ENCODE measurements around the gene CRYBA2.

CRYBA2 gene

DNA sequence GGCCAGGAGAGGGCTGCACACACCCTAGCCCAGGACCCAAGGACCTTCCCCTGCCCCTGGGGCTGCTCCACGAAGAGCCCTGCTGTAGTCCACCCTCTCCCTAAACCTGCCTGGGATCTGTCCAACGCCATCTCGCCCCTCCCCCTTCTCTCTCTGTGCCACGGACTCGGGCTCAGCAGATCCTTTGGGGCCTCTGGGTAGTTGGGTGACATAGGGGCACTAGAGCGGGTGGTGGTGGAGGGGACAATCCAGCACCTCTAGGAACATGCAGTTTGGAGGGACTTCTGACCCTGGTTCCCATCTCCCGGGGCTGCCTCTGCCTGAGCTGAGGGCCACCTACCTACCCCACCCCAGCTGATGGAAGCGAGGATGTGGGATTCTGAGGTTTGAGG, 7.3 kb upstream of the CRYBA2 start:
- no peaks in the 10 kb centered on the region for H3K36me3 ChIP-seq (ENCODE audit: low read length)
- H3K27ac ChIP-seq (ENCODE audit: low read depth, low read length): no peak overlapping the region
- no peaks in the 10 kb centered on the region for H3F3A ChIP-seq (ENCODE audit: insufficient read depth)
- no peak overlapping the region for H3K9ac ChIP-seq (ENCODE audit: low read length)
- H2AFZ ChIP-seq (ENCODE audit: low read depth, low read length, severe bottlenecking): no peak overlapping the region
- no peaks in the 10 kb centered on the region for H3K9me2 ChIP-seq (replicated peaks; ENCODE audit: insufficient read depth, low read length)
- H3K4me2 ChIP-seq (ENCODE audit: low read depth, low read length, poor library complexity, severe bottlenecking): no peak overlapping the region
- no peak overlapping the region for H3K4me3 ChIP-seq (ENCODE audit: insufficient read depth, low read length, poor library complexity, severe bottlenecking)
- TF ChIP-seq, protein P1, sequence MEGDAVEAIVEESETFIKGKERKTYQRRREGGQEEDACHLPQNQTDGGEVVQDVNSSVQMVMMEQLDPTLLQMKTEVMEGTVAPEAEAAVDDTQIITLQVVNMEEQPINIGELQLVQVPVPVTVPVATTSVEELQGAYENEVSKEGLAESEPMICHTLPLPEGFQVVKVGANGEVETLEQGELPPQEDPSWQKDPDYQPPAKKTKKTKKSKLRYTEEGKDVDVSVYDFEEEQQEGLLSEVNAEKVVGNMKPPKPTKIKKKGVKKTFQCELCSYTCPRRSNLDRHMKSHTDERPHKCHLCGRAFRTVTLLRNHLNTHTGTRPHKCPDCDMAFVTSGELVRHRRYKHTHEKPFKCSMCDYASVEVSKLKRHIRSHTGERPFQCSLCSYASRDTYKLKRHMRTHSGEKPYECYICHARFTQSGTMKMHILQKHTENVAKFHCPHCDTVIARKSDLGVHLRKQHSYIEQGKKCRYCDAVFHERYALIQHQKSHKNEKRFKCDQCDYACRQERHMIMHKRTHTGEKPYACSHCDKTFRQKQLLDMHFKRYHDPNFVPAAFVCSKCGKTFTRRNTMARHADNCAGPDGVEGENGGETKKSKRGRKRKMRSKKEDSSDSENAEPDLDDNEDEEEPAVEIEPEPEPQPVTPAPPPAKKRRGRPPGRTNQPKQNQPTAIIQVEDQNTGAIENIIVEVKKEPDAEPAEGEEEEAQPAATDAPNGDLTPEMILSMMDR (IDR thresholded peaks at IDR 0.05; ENCODE audit: insufficient read depth, low read length, poor library complexity, severe bottlenecking): no peak
- no peak for TF ChIP-seq EZH2phosphoT487 (conservative IDR thresholded peaks at IDR 0.05; ENCODE audit: low read length)
- no peaks in the 10 kb centered on the region for H3K79me2 ChIP-seq (ENCODE audit: insufficient read depth, low read length)
- H3K27me3 ChIP-seq (ENCODE audit: low read length): no peaks in the 10 kb centered on the region
- H4K20me1 ChIP-seq (ENCODE audit: low read depth, low read length): no peaks in the 10 kb centered on the region
- no peaks in the 10 kb centered on the region for H3K9me3 ChIP-seq (ENCODE audit: insufficient read depth, low read length)

DNA sequence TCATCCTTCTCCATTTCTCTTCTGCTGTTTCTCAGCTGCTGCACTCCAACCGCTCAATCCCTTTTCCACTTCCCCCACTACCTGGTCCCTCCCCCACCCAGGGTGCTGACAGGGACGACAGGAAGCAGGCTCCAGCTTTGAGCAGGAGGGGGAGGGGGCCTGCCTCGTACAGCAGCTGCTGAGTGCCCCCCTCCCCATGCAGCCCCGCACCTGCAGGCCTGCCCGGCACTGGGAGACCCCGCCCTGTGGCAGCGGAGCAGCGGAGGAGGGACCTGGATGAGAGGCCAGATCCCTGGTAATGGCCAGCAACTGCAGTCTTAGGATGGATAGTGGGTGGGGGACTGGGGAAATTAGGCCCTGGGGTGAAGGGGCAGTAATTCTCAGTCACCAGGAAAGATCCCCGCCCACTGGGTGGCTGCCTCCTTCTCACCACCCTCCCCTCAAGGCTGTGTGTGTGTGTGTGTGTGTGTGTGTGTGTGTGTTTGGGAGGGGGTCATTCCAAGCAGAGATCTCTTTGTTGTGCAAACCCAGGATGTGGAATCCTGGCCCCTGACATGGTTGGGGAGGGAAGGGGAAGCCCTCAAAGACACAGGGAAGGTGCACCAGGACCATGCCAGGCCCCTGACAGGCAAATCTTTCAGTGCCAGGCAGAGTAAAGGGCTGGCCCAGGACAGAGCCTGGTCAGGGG, 6.8 kb upstream of the CRYBA2 start:
- no peak overlapping the region for H3K4me3 ChIP-seq (ENCODE audit: insufficient read depth, low read length, poor library complexity, severe bottlenecking)
- no peak overlapping the region for H2AFZ ChIP-seq (ENCODE audit: low read depth, low read length, severe bottlenecking)
- TF ChIP-seq EZH2phosphoT487 (conservative IDR thresholded peaks at IDR 0.05; ENCODE audit: low read length): no peak
- TF ChIP-seq, protein P1 (IDR thresholded peaks at IDR 0.05; ENCODE audit: insufficient read depth, low read length, poor library complexity, severe bottlenecking): no peak
- no peaks in the 10 kb centered on the region for H3K36me3 ChIP-seq (ENCODE audit: low read length)
- H3K9ac ChIP-seq (ENCODE audit: low read length): no peak overlapping the region
- no peaks in the 10 kb centered on the region for H3K27me3 ChIP-seq (ENCODE audit: low read length)
- H3F3A ChIP-seq (ENCODE audit: insufficient read depth): no peaks in the 10 kb centered on the region
- no peaks in the 10 kb centered on the region for H3K9me3 ChIP-seq (ENCODE audit: insufficient read depth, low read length)
- no peak overlapping the region for H3K4me2 ChIP-seq (ENCODE audit: low read depth, low read length, poor library complexity, severe bottlenecking)
- no peaks in the 10 kb centered on the region for H3K9me2 ChIP-seq (replicated peaks; ENCODE audit: insufficient read depth, low read length)
- H4K20me1 ChIP-seq (ENCODE audit: low read depth, low read length): no peaks in the 10 kb centered on the region
- no peaks in the 10 kb centered on the region for H3K79me2 ChIP-seq (ENCODE audit: insufficient read depth, low read length)
- no peak overlapping the region for H3K27ac ChIP-seq (ENCODE audit: low read depth, low read length)

DNA sequence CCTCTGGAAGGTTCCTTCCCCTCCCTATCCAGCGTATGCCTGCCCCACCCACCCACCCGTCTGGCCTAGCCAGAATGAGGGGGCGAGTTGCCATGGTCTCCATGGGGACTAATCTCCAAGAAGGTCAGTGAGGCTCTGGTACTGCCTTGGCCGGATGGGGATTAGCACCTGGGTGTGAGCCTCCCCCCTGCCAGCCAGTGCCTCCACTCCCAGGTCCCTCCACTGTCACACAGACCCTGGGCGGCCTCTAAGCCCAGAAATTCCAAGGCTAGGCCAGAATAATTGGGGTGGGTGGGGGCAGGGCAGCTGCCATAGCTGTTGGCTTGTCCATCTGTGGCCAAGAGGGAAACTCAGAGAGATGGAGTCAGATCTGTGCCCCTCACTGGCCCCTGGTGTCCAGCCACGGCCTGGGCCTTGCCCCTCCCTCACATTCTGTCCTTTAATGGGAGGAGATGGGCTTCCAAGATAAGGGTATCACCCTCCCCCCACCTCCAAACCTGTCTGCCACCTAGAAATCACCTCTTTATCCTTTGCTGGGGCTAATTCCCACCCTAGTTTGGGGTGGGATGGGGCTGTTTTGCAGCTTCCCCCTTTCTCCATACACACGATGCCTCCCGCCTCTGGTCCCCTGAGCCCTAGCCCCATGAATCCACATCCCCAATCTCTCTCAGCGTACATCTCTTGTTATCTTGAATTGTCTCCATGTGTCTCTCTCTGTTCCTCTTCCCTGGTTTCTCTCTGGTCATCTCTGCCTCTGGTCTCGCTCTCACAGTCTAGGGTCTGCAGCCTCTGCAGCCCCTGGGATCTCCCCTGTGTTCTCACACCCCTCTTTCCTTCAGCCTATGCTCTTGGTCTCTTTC, 6.0 kb upstream of the CRYBA2 start:
- H3F3A ChIP-seq (ENCODE audit: insufficient read depth): no peaks in the 10 kb centered on the region
- H3K36me3 ChIP-seq (ENCODE audit: low read length): no peaks in the 10 kb centered on the region
- H2AFZ ChIP-seq (ENCODE audit: low read depth, low read length, severe bottlenecking): no peak overlapping the region
- H3K9me2 ChIP-seq (replicated peaks; ENCODE audit: insufficient read depth, low read length): no peaks in the 10 kb centered on the region
- no peaks in the 10 kb centered on the region for H3K27me3 ChIP-seq (ENCODE audit: low read length)
- H3K4me3 ChIP-seq (ENCODE audit: insufficient read depth, low read length, poor library complexity, severe bottlenecking): no peak overlapping the region
- no peak overlapping the region for H3K9ac ChIP-seq (ENCODE audit: low read length)
- no peak overlapping the region for H3K4me2 ChIP-seq (ENCODE audit: low read depth, low read length, poor library complexity, severe bottlenecking)
- TF ChIP-seq, protein P1 (IDR thresholded peaks at IDR 0.05; ENCODE audit: insufficient read depth, low read length, poor library complexity, severe bottlenecking): no peak
- TF ChIP-seq EZH2phosphoT487 (conservative IDR thresholded peaks at IDR 0.05; ENCODE audit: low read length): no peak
- no peaks in the 10 kb centered on the region for H3K79me2 ChIP-seq (ENCODE audit: insufficient read depth, low read length)
- H3K9me3 ChIP-seq (ENCODE audit: insufficient read depth, low read length): no peaks in the 10 kb centered on the region
- H4K20me1 ChIP-seq (ENCODE audit: low read depth, low read length): no peaks in the 10 kb centered on the region
- no peak overlapping the region for H3K27ac ChIP-seq (ENCODE audit: low read depth, low read length)
